A673 (cell line): ENCODE data around the gene PACSIN2. TPM values are rescaled to one million over a fixed set of nuclear protein-coding genes. Genes with fewer than 3 reads are reported as not detected.
A peak's percentile ranks its signal among the peaks of the same experiment; 100 is the strongest.

Source experiments
- BruUV-seq: library from RNA; stranded (reverse); fragments of 400-500 nt; replicated peaks from 2 replicates; lab custom pipeline; 2021; lab: Mats Ljungman, UMichigan
- CTCF ChIA-PET: fragments of 300-600 bp; sonication (Branson Sonifier 250); formaldehyde crosslinking; loops from one replicate; lab custom pipeline; 2022; ENCODE audit warnings: antibody characterized with exemption; lab: Charles Lee
- POLR2A ChIA-PET: fragments of 300-600 bp; sonication (Branson Sonifier 250); formaldehyde crosslinking; loops from one replicate; lab custom pipeline; 2022; ENCODE audit warnings: antibody characterized with exemption; ENCODE audit not compliant: low non-redundant PET; lab: Charles Lee
- DNase-seq: peaks from one replicate; pipeline ENCODE4 v3.0.0-alpha.2; 2015; ENCODE audit warnings: low spot score
- H3K27ac ChIP-seq: fragments of 200-600 bp; sonication (generic); 2 replicates; pipeline ENCODE4 v1.5.1; 2016; ENCODE audit warnings: mixed run types, low read depth, mild to moderate bottlenecking, mixed read lengths, antibody characterized with exemption, low read length; ENCODE audit not compliant: poor library complexity, severe bottlenecking
- H3K27me3 ChIP-seq: fragments of 200-600 bp; sonication (generic); replicated peaks from 2 replicates; pipeline ENCODE4 v1.6.1; 2017; ENCODE audit warnings: mixed run types, low read depth, mild to moderate bottlenecking, mixed read lengths, antibody characterized with exemption, low read length; ENCODE audit not compliant: insufficient read depth, poor library complexity
- H3K36me3 ChIP-seq: fragments of 200-600 bp; sonication (generic); 2 replicates; pipeline ENCODE4 v1.6.1; 2016; ENCODE audit warnings: mixed run types, mild to moderate bottlenecking, mixed read lengths, antibody characterized with exemption, low read length; ENCODE audit not compliant: insufficient read depth, poor library complexity, severe bottlenecking
- H3K4me1 ChIP-seq: fragments of 200-600 bp; sonication (generic); 2 replicates; pipeline ENCODE4 v1.6.1; 2017; ENCODE audit warnings: mixed run types, mild to moderate bottlenecking, mixed read lengths, antibody characterized with exemption, low read length; ENCODE audit not compliant: insufficient read depth, poor library complexity, severe bottlenecking
- H3K4me3 ChIP-seq: fragments of 200-600 bp; sonication (generic); 2 replicates; pipeline ENCODE4 v1.5.1; 2016; ENCODE audit warnings: low read depth, mixed run types, mild to moderate bottlenecking, mixed read lengths, low read length; ENCODE audit not compliant: poor library complexity, severe bottlenecking
- H3K9me3 ChIP-seq: fragments of 200-600 bp; sonication (generic); 2 replicates; pipeline ENCODE4 v1.6.1; 2016; ENCODE audit warnings: mixed run types, low read depth, mild to moderate bottlenecking, mixed read lengths, antibody characterized with exemption, low read length; ENCODE audit not compliant: poor library complexity, severe bottlenecking
- CTCF ChIP-seq: fragments of 300-800, 200-600 bp; sonication (generic); conservative IDR thresholded peaks from 2 replicates; pipeline ENCODE4 v1.5.1; 2017; ENCODE audit warnings: low read depth, mild to moderate bottlenecking, antibody characterized with exemption, low read length, moderate library complexity, mixed read lengths
- EZH2 ChIP-seq: fragments of 200-600 bp; sonication (generic); IDR thresholded peaks from 2 replicates; pipeline ENCODE4 v1.6.1; 2017; ENCODE audit warnings: borderline replicate concordance, low read depth, mild to moderate bottlenecking, mixed read lengths, antibody characterized with exemption, low read length; ENCODE audit not compliant: poor library complexity, severe bottlenecking
- intact Hi-C: fragments of 100-400 bp; cut with micrococcal nuclease; formaldehyde crosslinking; loops from one replicate; pipeline ENCODE4 v1.10.0; 2022; ENCODE audit not compliant: unreplicated experiment
- total RNA-seq: library from RNA; stranded (reverse); gene quantifications from 2 replicates; pipeline ENCODE4 v1.2.3, GENCODE V29; 2021

PACSIN2 gene
- total RNA-seq, 1 experiment from 2014 or later: 51.8 TPM

GRCh38 chr22:42943981-42944380, 71.0 kb downstream of the PACSIN2 start:
- Histone ChIP-seq H3K27me3 (no peaks in the 10 kb centered on the region), H3K4me1 (peaks cover 47% of the 10 kb centered on the region), H3K27ac (no peak overlapping the region), H3K9me3 (no peaks in the 10 kb centered on the region), H3K36me3 (no peaks in the 10 kb centered on the region), H3K4me3 (no peak overlapping the region)
- TF ChIP-seq CTCF: no peak
- TF ChIP-seq EZH2: no peak
- BruUV-seq: no TSS peak
- intact Hi-C loops: no loop called here
- DNase-seq: no peak
- ChIA-PET CTCF (no interaction called here), POLR2A (no interaction called here)

GRCh38 chr22:42942351-42942750, 72.6 kb downstream of the PACSIN2 start:
- TF ChIP-seq EZH2 (no peak), CTCF (no peak)
- POLR2A ChIA-PET: no interaction called here
- H3K27ac ChIP-seq: no peak overlapping the region
- H3K27me3 ChIP-seq: no peaks in the 10 kb centered on the region
- CTCF ChIA-PET: no interaction called here
- intact Hi-C loops: no loop called here
- H3K4me1 ChIP-seq: peaks cover 40% of the 10 kb centered on the region
- no TSS peak for BruUV-seq
- H3K36me3 ChIP-seq: no peaks in the 10 kb centered on the region
- no peak overlapping the region for H3K4me3 ChIP-seq
- no peak for DNase-seq
- H3K9me3 ChIP-seq: no peaks in the 10 kb centered on the region

GRCh38 chr22:42939941-42940653, 74.9 kb downstream of the PACSIN2 start:
- Histone ChIP-seq H3K4me1 (peaks cover 19% of the 10 kb centered on the region), H3K27ac (no peak overlapping the region), H3K4me3 (no peak overlapping the region), H3K36me3 (no peaks in the 10 kb centered on the region), H3K27me3 (no peaks in the 10 kb centered on the region), H3K9me3 (no peaks in the 10 kb centered on the region)
- intact Hi-C loops: no loop called here
- peak; percentile 45 for DNase-seq
- ChIA-PET CTCF (interaction anchor here (0.6 kb wide), 1 partner anchor 75 kb away, joined by 3 read pairs; the partner anchor contains the start of gene PACSIN2), POLR2A (no interaction called here)
- TF ChIP-seq CTCF: no peak
- BruUV-seq: no TSS peak
